ENCODE results near the gene CALD1. TPM values are rescaled to one million over a fixed set of nuclear protein-coding genes. Genes with fewer than 3 reads are reported as not detected.

CALD1 gene
- total and polyA plus RNA-seq, 8 donors, result 137 to 248 (median 224) TPM

GRCh38 chr7:134993877-134994456 is 214.5 kb downstream of the CALD1 start:
- DNase-seq, result no peak
- Histone ChIP-seq H3K27me3 (no peaks in the 10 kb centered on the region), H3K36me3 (peaks cover 0 to 50% of the 10 kb centered on the region in 2 donors), H3K9me3 (no peaks in the 10 kb centered on the region), H3K27ac (no peak overlapping the region), H3K4me3 (no peak overlapping the region), H3K4me1 (peaks cover 0 to 3% of the 10 kb centered on the region in 2 donors)
- no peak for ATAC-seq
- no peak for TF ChIP-seq CTCF (IDR thresholded peaks at IDR 0.05)
- intact Hi-C loops (cut with DNase I), result loop anchor here in 1 of 2 donors (10.0 kb wide), 1 partner anchor 171 kb away; no protein-coding TSS in a partner anchor

GRCh38 chr7:134995239-134996096 is 216.0 kb downstream of the CALD1 start:
- H3K27ac ChIP-seq, result no peak overlapping the region
- no peaks in the 10 kb centered on the region for H3K27me3 ChIP-seq
- intact Hi-C loops (cut with DNase I), result loop anchor here in 1 of 2 donors (10.0 kb wide), 1 partner anchor 169 kb away; no protein-coding TSS in a partner anchor
- ATAC-seq, result no peak
- TF ChIP-seq CTCF (IDR thresholded peaks at IDR 0.05), result no peak
- no peak overlapping the region for H3K4me3 ChIP-seq
- DNase-seq, result peak in 1 of 4 donors; percentile 7
- no peaks in the 10 kb centered on the region for H3K9me3 ChIP-seq
- H3K36me3 ChIP-seq, result peaks cover 0 to 50% of the 10 kb centered on the region in 2 donors
- H3K4me1 ChIP-seq, result peaks cover 0 to 3% of the 10 kb centered on the region in 2 donors

GRCh38 chr7:134996097-134996550 is 216.7 kb downstream of the CALD1 start:
- peak in 1 of 4 donors; percentile 18 for DNase-seq
- Histone ChIP-seq H3K9me3 (no peaks in the 10 kb centered on the region), H3K27me3 (no peaks in the 10 kb centered on the region), H3K27ac (no peak overlapping the region), H3K4me3 (no peak overlapping the region), H3K4me1 (peaks cover 0 to 3% of the 10 kb centered on the region in 2 donors), H3K36me3 (peaks cover 0 to 50% of the 10 kb centered on the region in 2 donors)
- intact Hi-C loops (cut with DNase I), result loop anchor here in 1 of 2 donors (10.0 kb wide), 1 partner anchor 169 kb away; no protein-coding TSS in a partner anchor
- ATAC-seq, result no peak
- TF ChIP-seq CTCF (IDR thresholded peaks at IDR 0.05), result no peak

DNA sequence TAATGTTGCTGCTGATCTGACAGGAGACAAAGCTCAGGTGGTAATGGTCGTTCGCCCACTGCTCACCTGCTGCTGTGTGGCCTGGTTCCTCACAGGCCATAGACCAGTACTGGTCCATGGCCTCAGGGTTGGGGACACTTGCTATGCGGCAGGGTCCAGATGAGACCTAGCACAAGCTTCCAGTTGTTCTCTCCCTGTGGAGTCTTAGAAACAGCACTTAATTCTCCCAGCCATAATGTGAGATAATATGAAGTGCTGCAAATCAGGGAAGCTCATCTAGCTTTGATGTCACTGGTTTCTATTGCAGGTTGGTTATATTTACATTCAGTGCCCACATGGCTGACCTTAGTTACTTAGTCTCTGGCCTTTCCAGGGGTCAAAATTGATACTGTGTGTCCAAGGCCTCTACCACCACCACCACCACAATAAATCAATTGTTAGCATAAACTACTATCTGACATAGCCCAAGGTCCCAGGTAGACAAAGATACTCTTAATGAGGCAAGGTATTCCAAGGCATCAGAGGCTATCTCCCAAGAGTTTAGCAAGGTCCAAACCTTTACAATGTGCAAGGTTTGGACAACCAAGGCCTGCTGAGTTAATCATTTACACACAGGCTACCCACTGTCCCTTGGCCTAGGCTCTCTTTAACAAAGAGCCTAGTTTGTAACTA is 217.9 kb downstream of the CALD1 start:
- Histone ChIP-seq H3K4me3 (no peak overlapping the region), H3K36me3 (peaks cover 0 to 50% of the 10 kb centered on the region in 2 donors), H3K4me1 (peaks cover 0 to 3% of the 10 kb centered on the region in 2 donors), H3K27me3 (no peaks in the 10 kb centered on the region), H3K9me3 (no peaks in the 10 kb centered on the region), H3K27ac (no peak overlapping the region)
- TF ChIP-seq CTCF (IDR thresholded peaks at IDR 0.05), result no peak
- DNase-seq (no peak), ATAC-seq (no peak)
- intact Hi-C loops (cut with DNase I), result loop anchor here in 1 of 2 donors (10.0 kb wide), 1 partner anchor 167 kb away; no protein-coding TSS in a partner anchor

Measured in left lung (tissue), 10 donors.